Measurements from ENCODE around the gene INPP5B. TPM values are rescaled to one million over a fixed set of nuclear protein-coding genes. Genes with fewer than 3 reads are reported as not detected.

Gene INPP5B
- total and polyA plus RNA-seq, 2 of the 13 experiments (the other 11 are each of a cell fraction or from before 2014, with no cell fraction given), result 9.0 to 9.8 TPM

- TF ChIP-seq HNRNPUL1 (IDR thresholded peaks at IDR 0.05; ENCODE audit: low read depth, low read length), result no peak
- TF ChIP-seq ZBTB25 (CRISPR knock-in tag; IDR thresholded peaks at IDR 0.05), result no peak
- no peak for TF ChIP-seq NFYB (CRISPR knock-in tag; IDR thresholded peaks at IDR 0.05)
- no peak for TF ChIP-seq NFAT5 (CRISPR knock-in tag; IDR thresholded peaks at IDR 0.05)
- TF ChIP-seq ZFP41 (CRISPR knock-in tag; IDR thresholded peaks at IDR 0.05; ENCODE audit: borderline replicate concordance), result no peak
- TF ChIP-seq PREB (CRISPR knock-in tag; IDR thresholded peaks at IDR 0.05), result no peak
- TF ChIP-seq ZMYM4 (CRISPR knock-in tag; IDR thresholded peaks at IDR 0.05), result no peak
- no peak for TF ChIP-seq CSRNP2 (CRISPR knock-in tag; conservative IDR thresholded peaks at IDR 0.05; ENCODE audit: low read depth)
- no peak for TF ChIP-seq SNAPC5 (CRISPR knock-in tag; IDR thresholded peaks at IDR 0.05; ENCODE audit: borderline replicate concordance)
- no peak for TF ChIP-seq ZFX (CRISPR knock-in tag; IDR thresholded peaks at IDR 0.05; ENCODE audit: low read depth)
- no peak for TF ChIP-seq E2F1 (CRISPR knock-in tag; IDR thresholded peaks at IDR 0.05)
- no peak for TF ChIP-seq MBD4 (IDR thresholded peaks at IDR 0.05; ENCODE audit: borderline replicate concordance, low read length)
- TF ChIP-seq ZMYM3 (CRISPR knock-in tag; IDR thresholded peaks at IDR 0.05), result peak; percentile 7; the same call in 1 of the 2 replicates
- no peak for TF ChIP-seq ZNF572 (CRISPR knock-in tag; IDR thresholded peaks at IDR 0.05)
- TF ChIP-seq EZH2 (conservative IDR thresholded peaks at IDR 0.05; ENCODE audit: low read depth, low read length), result no peak
- TF ChIP-seq XRCC5 (optimal IDR thresholded peaks at IDR 0.05; ENCODE audit: low read length), result no peak
- TF ChIP-seq TAF15 (IDR thresholded peaks at IDR 0.05; ENCODE audit: low read depth, low read length, poor library complexity, severe bottlenecking), result no peak
- TF ChIP-seq MTA1 (CRISPR knock-in tag; IDR thresholded peaks at IDR 0.05; ENCODE audit: borderline replicate concordance), result no peak
- TF ChIP-seq SNRNP70 (IDR thresholded peaks at IDR 0.05; ENCODE audit: low read depth, low read length), result no peak
- no peak for TF ChIP-seq PAF1 (CRISPR knock-in tag; IDR thresholded peaks at IDR 0.05)
- TF ChIP-seq ZSCAN9 (CRISPR knock-in tag; IDR thresholded peaks at IDR 0.05; ENCODE audit: borderline replicate concordance), result 0 out of 2 replicates have a peak, but pooled peaks have one; percentile 5
Measured at GRCh38 chr1:37947364-37947763, 511 bp upstream of the INPP5B start (continued).
